ENCODE measurements around the gene TBC1D23. TPM values are rescaled to one million over a fixed set of nuclear protein-coding genes. Genes with fewer than 3 reads are reported as not detected.

TBC1D23 gene
- total and polyA plus RNA-seq, 9 of the 15 experiments (the other 6 are each of a cell fraction or from before 2014, with no cell fraction given), result 23.4 to 85.8 (median 43.7) TPM

DNA sequence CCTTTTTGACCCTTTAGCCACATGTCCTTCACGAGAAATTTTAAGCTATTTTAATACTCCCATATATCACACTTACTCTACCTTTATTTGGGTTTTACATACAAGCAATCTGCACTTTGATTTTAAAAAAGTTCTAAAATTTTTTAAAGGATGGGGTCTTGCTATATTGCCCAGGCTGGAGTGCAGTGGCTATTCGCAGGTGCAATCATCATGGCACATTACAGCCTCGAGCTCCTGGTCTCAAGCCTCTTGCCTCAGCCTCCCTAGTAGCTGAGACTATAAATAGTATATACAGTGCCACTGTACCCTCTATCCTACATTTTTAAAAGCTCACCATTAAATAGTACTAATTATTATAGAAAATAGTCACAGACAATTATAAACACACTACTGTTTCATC is 103.6 kb downstream of the TBC1D23 start (continued):
- TF ChIP-seq ZNF12 (CRISPR knock-in tag; IDR thresholded peaks at IDR 0.05) (no peak), ZNF551 (CRISPR knock-in tag; IDR thresholded peaks at IDR 0.05) (no peak)

DNA sequence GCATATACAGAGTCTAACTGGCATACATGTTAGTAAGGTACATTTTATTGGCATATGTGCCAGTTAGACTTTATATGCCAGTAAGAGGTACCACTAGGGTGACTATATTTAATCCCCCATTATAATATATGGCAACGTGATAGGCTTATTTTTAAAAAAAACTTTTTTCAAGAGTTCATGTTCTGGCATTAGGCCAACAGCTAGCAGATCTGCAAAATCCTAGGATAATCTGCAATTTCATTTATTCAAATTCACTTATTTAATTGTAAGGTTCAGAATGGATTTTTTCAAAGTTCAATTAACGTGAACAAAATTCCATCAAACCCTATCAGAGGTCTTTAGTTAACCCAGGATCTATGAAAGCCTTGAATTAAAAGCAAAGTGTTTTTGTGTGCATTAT is 105.6 kb downstream of the TBC1D23 start:
- no peak for ATAC-seq
- no TSS peak for BruUV-seq (replicated peaks)
- CTCF ChIA-PET (ENCODE audit: low intra/inter-chr PET ratio), result no interaction called here
- no peaks in the 10 kb centered on the region for H3K9me3 ChIP-seq (replicated peaks; ENCODE audit: control insufficient read depth, insufficient read depth, low read depth, low read length)
- H3K27ac ChIP-seq (ENCODE audit: extremely low read depth, low read depth, low read length), result no peak overlapping the region
- peaks cover 3% of the 10 kb centered on the region for H3K9me1 ChIP-seq (ENCODE audit: control insufficient read depth, insufficient read depth, low read length)
- no peak overlapping the region for H3K4me3 ChIP-seq
- FAIRE-seq, result no peak
- H3K9ac ChIP-seq (ENCODE audit: insufficient read depth in 1 of 2, low read depth in 2 of 2, low read length in 2 of 2), result no peak overlapping the region
- TF ChIP-seq NFIC (IDR thresholded peaks at IDR 0.05) (peak; percentile 78), NFIX (CRISPR knock-in tag; IDR thresholded peaks at IDR 0.05; ENCODE audit: low read depth) (peak; percentile 54; the same call in 1 of the 2 replicates), C11orf30 (IDR thresholded peaks at IDR 0.05; ENCODE audit: low read depth) (no peak)
- H3K4me1 ChIP-seq (replicated peaks in 1 of 2; ENCODE audit: control insufficient read depth in 2 of 2, insufficient read depth in 2 of 2, low read length in 2 of 2), result no peaks in the 10 kb centered on the region
- intact Hi-C loops (cut with micrococcal nuclease) (no loop called here), in situ Hi-C loops (cut with MboI) (no loop called here)
- H3K27me3 ChIP-seq (ENCODE audit: control insufficient read depth in 2 of 2, insufficient read depth in 2 of 2, low read length in 2 of 2), result no peaks in the 10 kb centered on the region
- no peak for DNase-seq (ENCODE audit: extremely low read depth in 1 of 4, low spot score in 3 of 4)
- H3K79me2 ChIP-seq (ENCODE audit: control insufficient read depth, insufficient read depth, low read length), result no peaks in the 10 kb centered on the region
- peaks cover 80% of the 10 kb centered on the region for H3K36me3 ChIP-seq (ENCODE audit: control insufficient read depth, insufficient read depth, low read length)
- no peaks in the 10 kb centered on the region for H4K20me1 ChIP-seq (replicated peaks; ENCODE audit: control insufficient read depth, insufficient read depth, low read length)
- 86% methylated on average over 2 of the region's 2 CpGs for WGBS (ENCODE audit: insufficient coverage, low coverage, missing lambda C conversion rate)
- H2AFZ ChIP-seq (ENCODE audit: low read depth, low read length), result no peak overlapping the region
- POLR2A ChIA-PET, result interaction anchor here (1.3 kb wide), 1 partner anchor 14 kb away, joined by 3 read pairs; no protein-coding TSS in a partner anchor
- no peak overlapping the region for H3K4me2 ChIP-seq (ENCODE audit: insufficient read depth, low read length)

DNA sequence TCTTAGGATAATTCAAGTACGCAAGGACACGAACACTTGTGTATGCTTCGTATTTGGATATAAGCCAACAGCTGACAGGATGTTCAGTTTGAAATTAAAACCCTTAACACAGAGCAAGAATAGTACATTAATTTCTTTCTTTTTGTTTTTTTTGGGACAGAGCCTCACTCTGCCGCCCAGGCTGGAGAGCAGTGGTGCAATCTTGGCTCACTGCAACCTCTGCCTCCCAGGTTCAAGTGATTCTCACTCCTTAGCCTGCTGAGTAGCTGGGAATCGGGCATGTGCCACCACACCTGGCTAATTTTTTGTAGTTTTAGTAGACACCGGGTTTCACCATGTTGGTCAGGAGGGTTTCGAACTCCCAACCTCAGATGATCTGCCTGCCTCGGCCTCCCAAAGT is 107.6 kb downstream of the TBC1D23 start:
- no peaks in the 10 kb centered on the region for H3K9me3 ChIP-seq (replicated peaks; ENCODE audit: control insufficient read depth, insufficient read depth, low read depth, low read length)
- peaks cover 90% of the 10 kb centered on the region for H3K36me3 ChIP-seq (ENCODE audit: control insufficient read depth, insufficient read depth, low read length)
- H3K9ac ChIP-seq (ENCODE audit: insufficient read depth in 1 of 2, low read depth in 2 of 2, low read length in 2 of 2), result no peak overlapping the region
- peaks cover 3% of the 10 kb centered on the region for H3K9me1 ChIP-seq (ENCODE audit: control insufficient read depth, insufficient read depth, low read length)
- H3K4me2 ChIP-seq (ENCODE audit: insufficient read depth, low read length), result no peak overlapping the region
- CTCF ChIA-PET (ENCODE audit: low intra/inter-chr PET ratio), result no interaction called here
- 92% methylated on average over 5 of the region's 8 CpGs for WGBS (ENCODE audit: insufficient coverage, low coverage, missing lambda C conversion rate)
- no peak overlapping the region for H3K27ac ChIP-seq (ENCODE audit: extremely low read depth, low read depth, low read length)
- H3K4me3 ChIP-seq, result no peak overlapping the region
- no peak overlapping the region for H2AFZ ChIP-seq (ENCODE audit: low read depth, low read length)
- ATAC-seq (no peak), DNase-seq (ENCODE audit: extremely low read depth in 1 of 4, low spot score in 3 of 4) (no peak), FAIRE-seq (no peak)
- H4K20me1 ChIP-seq (replicated peaks; ENCODE audit: control insufficient read depth, insufficient read depth, low read length), result no peaks in the 10 kb centered on the region
- intact Hi-C loops (cut with micrococcal nuclease), result no loop called here
- no TSS peak for BruUV-seq (replicated peaks)
- no peaks in the 10 kb centered on the region for H3K4me1 ChIP-seq (replicated peaks in 1 of 2; ENCODE audit: control insufficient read depth in 2 of 2, insufficient read depth in 2 of 2, low read length in 2 of 2)
- in situ Hi-C loops (cut with MboI), result no loop called here
- TF ChIP-seq JUNB (CRISPR knock-in tag; conservative IDR thresholded peaks at IDR 0.05) (no peak), HLTF (IDR thresholded peaks at IDR 0.05) (no peak), SMARCA4 (IDR thresholded peaks at IDR 0.05) (no peak), NBN (IDR thresholded peaks at IDR 0.05; ENCODE audit: low read depth) (no peak)
- H3K27me3 ChIP-seq (ENCODE audit: control insufficient read depth in 2 of 2, insufficient read depth in 2 of 2, low read length in 2 of 2), result no peaks in the 10 kb centered on the region
- no peaks in the 10 kb centered on the region for H3K79me2 ChIP-seq (ENCODE audit: control insufficient read depth, insufficient read depth, low read length)
- POLR2A ChIA-PET, result interaction anchor here (0.8 kb wide), 1 partner anchor 9 kb away, joined by 3 read pairs; no protein-coding TSS in a partner anchor

Measured in K562 (cell line).